ENCODE data around the gene CNOT9.
"Not testable (repeated sequence)": the region's sequence is repeated elsewhere in the genome, so short reads cannot be mapped to it uniquely, and the experiment has no call there.

CNOT9 gene

GRCh38 chr2:218546012-218546411, 22.6 kb upstream of the CNOT9 start:
- TF ChIP-seq EZH2 (IDR thresholded peaks at IDR 0.05; ENCODE audit: borderline replicate concordance, low read depth, low read length, severe bottlenecking): no peak
- TF ChIP-seq, protein P1, sequence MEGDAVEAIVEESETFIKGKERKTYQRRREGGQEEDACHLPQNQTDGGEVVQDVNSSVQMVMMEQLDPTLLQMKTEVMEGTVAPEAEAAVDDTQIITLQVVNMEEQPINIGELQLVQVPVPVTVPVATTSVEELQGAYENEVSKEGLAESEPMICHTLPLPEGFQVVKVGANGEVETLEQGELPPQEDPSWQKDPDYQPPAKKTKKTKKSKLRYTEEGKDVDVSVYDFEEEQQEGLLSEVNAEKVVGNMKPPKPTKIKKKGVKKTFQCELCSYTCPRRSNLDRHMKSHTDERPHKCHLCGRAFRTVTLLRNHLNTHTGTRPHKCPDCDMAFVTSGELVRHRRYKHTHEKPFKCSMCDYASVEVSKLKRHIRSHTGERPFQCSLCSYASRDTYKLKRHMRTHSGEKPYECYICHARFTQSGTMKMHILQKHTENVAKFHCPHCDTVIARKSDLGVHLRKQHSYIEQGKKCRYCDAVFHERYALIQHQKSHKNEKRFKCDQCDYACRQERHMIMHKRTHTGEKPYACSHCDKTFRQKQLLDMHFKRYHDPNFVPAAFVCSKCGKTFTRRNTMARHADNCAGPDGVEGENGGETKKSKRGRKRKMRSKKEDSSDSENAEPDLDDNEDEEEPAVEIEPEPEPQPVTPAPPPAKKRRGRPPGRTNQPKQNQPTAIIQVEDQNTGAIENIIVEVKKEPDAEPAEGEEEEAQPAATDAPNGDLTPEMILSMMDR (IDR thresholded peaks at IDR 0.05; ENCODE audit: borderline replicate concordance, extremely low read depth, low read length, poor library complexity, severe bottlenecking): no peak
- no peaks in the 10 kb centered on the region for H3K4me1 ChIP-seq (ENCODE audit: insufficient read depth, low read length)
- H3K36me3 ChIP-seq (ENCODE audit: insufficient read depth, low read length): peaks cover 89% of the 10 kb centered on the region
- H3K79me2 ChIP-seq (ENCODE audit: insufficient read depth, low read length): peaks cover 8% of the 10 kb centered on the region; the same call in 1 of the 2 replicates
- no peak overlapping the region for H3K27ac ChIP-seq (ENCODE audit: low read length)
- no peaks in the 10 kb centered on the region for H3K9me3 ChIP-seq (ENCODE audit: insufficient read depth, low read length, severe bottlenecking)
- H3K4me2 ChIP-seq (ENCODE audit: insufficient read depth, low read length): no peak overlapping the region
- H3K9ac ChIP-seq (ENCODE audit: low read depth, low read length): no peak overlapping the region
- H3K4me3 ChIP-seq (ENCODE audit: low read depth in 1 of 2, low read length in 2 of 2): no peak overlapping the region
- no peak overlapping the region for H2AFZ ChIP-seq (ENCODE audit: low read depth, low read length)
- no peak for ATAC-seq (ENCODE audit: insufficient read depth, low read depth)
- no peaks in the 10 kb centered on the region for H3K27me3 ChIP-seq (ENCODE audit: insufficient read depth, low read length, poor library complexity)
- no peak for DNase-seq
- H4K20me1 ChIP-seq (ENCODE audit: insufficient read depth, low read length): no peaks in the 10 kb centered on the region

GRCh38 chr2:218547511-218547910, 21.1 kb upstream of the CNOT9 start:
- peaks cover 86% of the 10 kb centered on the region for H3K36me3 ChIP-seq (ENCODE audit: insufficient read depth, low read length)
- no peak for TF ChIP-seq EZH2 (IDR thresholded peaks at IDR 0.05; ENCODE audit: borderline replicate concordance, low read depth, low read length, severe bottlenecking)
- TF ChIP-seq, protein P1 (IDR thresholded peaks at IDR 0.05; ENCODE audit: borderline replicate concordance, extremely low read depth, low read length, poor library complexity, severe bottlenecking): no peak

DNA sequence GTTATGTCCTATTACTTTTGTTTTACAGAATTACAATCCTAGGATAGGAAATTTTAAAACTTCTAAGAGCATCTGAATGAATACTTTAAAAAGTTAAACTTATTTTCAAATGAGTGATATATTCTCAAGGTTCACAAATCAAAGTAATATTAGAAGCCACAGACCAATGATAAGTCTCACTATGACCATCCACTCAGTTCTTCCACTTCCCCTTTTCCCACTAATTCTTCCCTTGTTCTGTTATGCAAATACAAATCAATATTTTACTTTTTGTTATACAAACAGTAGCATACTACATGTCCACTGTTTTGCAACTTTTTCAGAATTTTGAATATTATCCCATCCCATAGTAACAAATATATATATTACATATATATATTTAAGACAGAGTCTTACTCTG, 20.7 kb upstream of the CNOT9 start:
- H2AFZ ChIP-seq (ENCODE audit: low read depth, low read length): no peak overlapping the region
- no peak for ATAC-seq (ENCODE audit: insufficient read depth, low read depth)

More at GRCh38 chr2:218547511-218547910, 21.1 kb upstream of the CNOT9 start:
- H3K4me2 ChIP-seq (ENCODE audit: insufficient read depth, low read length): no peak overlapping the region
- H3K27me3 ChIP-seq (ENCODE audit: insufficient read depth, low read length, poor library complexity): no peaks in the 10 kb centered on the region
- no peak overlapping the region for H2AFZ ChIP-seq (ENCODE audit: low read depth, low read length)
- no peaks in the 10 kb centered on the region for H4K20me1 ChIP-seq (ENCODE audit: insufficient read depth, low read length)
- H3K4me3 ChIP-seq (ENCODE audit: low read depth in 1 of 2, low read length in 2 of 2): no peak overlapping the region
- no peaks in the 10 kb centered on the region for H3K79me2 ChIP-seq (ENCODE audit: insufficient read depth, low read length)
- no peak overlapping the region for H3K9ac ChIP-seq (ENCODE audit: low read depth, low read length)
- H3K27ac ChIP-seq (ENCODE audit: low read length): no peak overlapping the region
- H3K9me3 ChIP-seq (ENCODE audit: insufficient read depth, low read length, severe bottlenecking): no peaks in the 10 kb centered on the region
- DNase-seq (no peak), ATAC-seq (ENCODE audit: insufficient read depth, low read depth) (no peak)
- H3K4me1 ChIP-seq (ENCODE audit: insufficient read depth, low read length): no peaks in the 10 kb centered on the region

GRCh38 chr2:218554225-218554624, 14.4 kb upstream of the CNOT9 start:
- not testable (repeated sequence) for H3K27me3 ChIP-seq (ENCODE audit: insufficient read depth, low read length, poor library complexity); H2AFZ ChIP-seq (ENCODE audit: low read depth, low read length); ATAC-seq (ENCODE audit: insufficient read depth, low read depth); H3K9me3 ChIP-seq (ENCODE audit: insufficient read depth, low read length, severe bottlenecking); H3K9ac ChIP-seq (ENCODE audit: low read depth, low read length); H4K20me1 ChIP-seq (ENCODE audit: insufficient read depth, low read length); H3K4me1 ChIP-seq (ENCODE audit: insufficient read depth, low read length); H3K4me3 ChIP-seq (ENCODE audit: low read depth in 1 of 2, low read length in 2 of 2); DNase-seq; H3K4me2 ChIP-seq (ENCODE audit: insufficient read depth, low read length); H3K27ac ChIP-seq (ENCODE audit: low read length)
- H3K79me2 ChIP-seq (ENCODE audit: insufficient read depth, low read length): peaks cover 12% of the 10 kb centered on the region; the same call in 1 of the 2 replicates
- H3K36me3 ChIP-seq (ENCODE audit: insufficient read depth, low read length): peaks cover 86% of the 10 kb centered on the region

More for the DNA sequence above, 20.7 kb upstream of the CNOT9 start:
- TF ChIP-seq EZH2 (IDR thresholded peaks at IDR 0.05; ENCODE audit: borderline replicate concordance, low read depth, low read length, severe bottlenecking): no peak
- TF ChIP-seq, protein P1 (IDR thresholded peaks at IDR 0.05; ENCODE audit: borderline replicate concordance, extremely low read depth, low read length, poor library complexity, severe bottlenecking): no peak
- H3K4me2 ChIP-seq (ENCODE audit: insufficient read depth, low read length): no peak overlapping the region
- no peak for DNase-seq
- no peaks in the 10 kb centered on the region for H3K4me1 ChIP-seq (ENCODE audit: insufficient read depth, low read length)
- no peaks in the 10 kb centered on the region for H3K27me3 ChIP-seq (ENCODE audit: insufficient read depth, low read length, poor library complexity)
- no peaks in the 10 kb centered on the region for H3K9me3 ChIP-seq (ENCODE audit: insufficient read depth, low read length, severe bottlenecking)
- H3K4me3 ChIP-seq (ENCODE audit: low read depth in 1 of 2, low read length in 2 of 2): no peak overlapping the region
- H3K9ac ChIP-seq (ENCODE audit: low read depth, low read length): no peak overlapping the region
- no peak overlapping the region for H3K27ac ChIP-seq (ENCODE audit: low read length)
- no peaks in the 10 kb centered on the region for H4K20me1 ChIP-seq (ENCODE audit: insufficient read depth, low read length)
- H3K79me2 ChIP-seq (ENCODE audit: insufficient read depth, low read length): no peaks in the 10 kb centered on the region
- H3K36me3 ChIP-seq (ENCODE audit: insufficient read depth, low read length): peaks cover 86% of the 10 kb centered on the region

All from DND-41 (cell line).